SH-SY5Y (cell line): ENCODE measurements around the gene BMAL2.

Experiments used
- GATA2 ChIP-seq: IDR thresholded peaks from 2 replicates; pipeline ENCODE4 v1.6.1; 2011; ENCODE audit warnings: mild to moderate bottlenecking, low read depth, low read length
- GATA3 ChIP-seq: IDR thresholded peaks from 2 replicates; pipeline ENCODE4 v1.6.1; 2011; ENCODE audit warnings: low read depth, mild to moderate bottlenecking, low read length, moderate library complexity

The BMAL2 gene, protein sequence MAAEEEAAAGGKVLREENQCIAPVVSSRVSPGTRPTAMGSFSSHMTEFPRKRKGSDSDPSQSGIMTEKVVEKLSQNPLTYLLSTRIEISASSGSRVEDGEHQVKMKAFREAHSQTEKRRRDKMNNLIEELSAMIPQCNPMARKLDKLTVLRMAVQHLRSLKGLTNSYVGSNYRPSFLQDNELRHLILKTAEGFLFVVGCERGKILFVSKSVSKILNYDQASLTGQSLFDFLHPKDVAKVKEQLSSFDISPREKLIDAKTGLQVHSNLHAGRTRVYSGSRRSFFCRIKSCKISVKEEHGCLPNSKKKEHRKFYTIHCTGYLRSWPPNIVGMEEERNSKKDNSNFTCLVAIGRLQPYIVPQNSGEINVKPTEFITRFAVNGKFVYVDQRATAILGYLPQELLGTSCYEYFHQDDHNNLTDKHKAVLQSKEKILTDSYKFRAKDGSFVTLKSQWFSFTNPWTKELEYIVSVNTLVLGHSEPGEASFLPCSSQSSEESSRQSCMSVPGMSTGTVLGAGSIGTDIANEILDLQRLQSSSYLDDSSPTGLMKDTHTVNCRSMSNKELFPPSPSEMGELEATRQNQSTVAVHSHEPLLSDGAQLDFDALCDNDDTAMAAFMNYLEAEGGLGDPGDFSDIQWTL

DNA sequence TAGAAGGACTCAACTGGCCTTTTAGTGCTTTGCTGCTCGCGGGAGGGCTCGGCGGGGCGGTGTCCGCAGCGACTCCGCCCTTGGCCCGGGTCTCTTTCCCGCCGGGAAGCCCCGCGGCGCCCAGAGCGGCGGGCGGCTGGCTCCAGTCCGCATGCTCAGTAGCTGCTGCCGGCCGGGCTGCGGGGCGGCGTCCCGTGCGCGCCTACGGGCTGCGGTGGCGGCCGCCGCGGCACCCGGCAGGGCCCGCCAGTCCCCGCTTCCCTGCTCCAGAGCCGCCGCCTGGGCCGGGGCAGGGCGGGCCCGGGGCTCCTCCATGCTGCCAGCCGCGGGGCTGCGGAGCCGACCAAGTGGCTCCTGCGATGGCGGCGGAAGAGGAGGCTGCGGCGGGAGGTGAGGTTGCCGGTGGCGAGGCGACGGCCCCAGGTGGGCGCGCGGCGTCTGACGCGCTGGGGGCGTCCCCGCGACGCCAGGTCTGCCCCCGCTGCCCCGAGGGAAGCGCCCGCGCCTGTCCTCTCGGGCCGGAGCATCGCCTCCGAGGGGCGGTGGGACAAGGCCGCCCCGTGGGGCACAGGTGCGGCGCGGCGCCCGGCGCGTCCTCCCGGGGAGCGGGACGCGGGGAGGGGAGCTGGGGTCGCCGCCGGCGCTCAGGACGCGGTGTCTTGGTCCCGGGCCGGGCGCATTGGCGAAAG is at the start of gene BMAL2:
Gene BMAL2 (plus strand): TSS at position 123 of the 689 bp plus-strand sequence. CDS start 237 bp downstream, at position 360.
- no peak for TF ChIP-seq GATA3
- no peak for TF ChIP-seq GATA2

DNA sequence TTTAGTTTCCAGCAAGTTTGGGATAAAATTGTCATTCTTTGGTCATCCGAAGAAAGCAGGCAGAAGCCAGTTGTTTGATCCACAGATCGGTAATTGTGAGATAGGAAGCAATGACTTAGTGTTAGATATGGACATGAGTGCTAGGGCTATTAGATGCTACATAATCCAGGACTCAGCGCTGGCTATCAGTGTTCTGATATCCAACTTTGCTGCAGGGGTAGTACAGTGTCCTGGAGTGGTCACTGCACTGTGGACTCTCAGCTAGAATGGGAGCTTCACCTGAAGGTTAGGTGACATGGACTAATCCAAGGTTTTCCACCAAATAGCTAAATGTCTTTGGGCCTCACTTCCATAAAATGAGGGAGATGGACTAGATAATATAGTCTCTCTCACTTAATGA is 48.6 kb upstream of the BMAL2 start:
- TF ChIP-seq GATA2 = no peak
- TF ChIP-seq GATA3 = no peak

DNA sequence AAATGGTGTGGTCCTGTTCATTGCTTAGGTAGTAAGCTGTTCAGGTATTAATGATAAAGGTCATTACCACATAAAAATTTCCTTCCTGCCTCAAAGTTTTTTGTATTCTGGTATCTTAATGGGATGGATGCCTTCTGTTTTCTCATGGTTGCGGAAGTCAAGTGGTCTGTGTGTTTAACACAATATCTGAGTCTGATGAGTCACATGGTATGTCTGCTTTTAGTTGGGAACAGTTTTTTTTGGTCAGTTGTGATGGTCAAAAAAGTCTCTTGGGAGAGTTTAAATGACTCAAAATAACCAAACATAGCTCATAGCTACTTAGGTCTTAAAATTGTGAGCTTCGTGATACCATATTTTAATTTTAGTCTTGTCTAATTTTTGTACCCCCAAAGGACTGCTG is 47.9 kb upstream of the BMAL2 start:
- no peak for TF ChIP-seq GATA2
- TF ChIP-seq GATA3 = no peak

DNA sequence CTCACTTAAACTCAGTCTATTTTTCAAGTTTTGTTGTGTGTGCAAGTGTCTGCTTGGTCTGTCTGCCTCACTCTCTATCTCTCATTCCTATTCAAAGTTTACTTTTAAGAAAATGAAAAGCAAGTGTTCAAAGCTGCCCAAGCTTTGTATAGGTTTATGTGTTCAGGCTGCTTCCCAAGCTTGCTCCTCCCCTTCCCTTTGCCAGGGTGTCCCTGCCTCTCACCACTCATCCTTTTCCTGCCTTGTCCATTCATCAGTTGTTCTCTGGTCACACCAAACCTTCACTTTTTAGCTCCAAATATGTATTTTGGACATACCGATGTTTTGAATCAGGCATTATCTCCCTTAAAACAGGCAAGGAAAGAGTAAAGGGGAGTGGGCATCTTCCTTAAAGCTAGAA is 47.2 kb upstream of the BMAL2 start:
- TF ChIP-seq GATA3 (no peak), GATA2 (no peak)

DNA sequence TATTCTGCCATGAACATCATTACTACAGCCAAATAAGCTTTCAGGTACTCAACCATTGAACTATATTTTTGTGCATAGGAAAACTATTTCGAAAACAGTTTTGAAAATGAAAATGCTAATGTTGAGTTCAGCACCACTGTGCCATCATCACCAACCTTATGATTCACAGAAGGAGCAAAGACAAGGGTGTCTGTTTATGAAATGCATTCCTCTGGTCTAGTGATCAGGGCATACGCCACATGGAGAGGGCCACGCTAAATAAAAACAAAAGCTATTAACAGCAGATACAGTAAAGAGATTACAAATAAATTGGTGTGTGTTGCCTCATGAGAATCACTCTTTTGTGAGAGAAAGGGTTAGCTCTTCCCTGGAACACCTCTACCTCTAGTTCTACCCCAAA is 43.2 kb upstream of the BMAL2 start:
- no peak for TF ChIP-seq GATA2
- no peak for TF ChIP-seq GATA3

DNA sequence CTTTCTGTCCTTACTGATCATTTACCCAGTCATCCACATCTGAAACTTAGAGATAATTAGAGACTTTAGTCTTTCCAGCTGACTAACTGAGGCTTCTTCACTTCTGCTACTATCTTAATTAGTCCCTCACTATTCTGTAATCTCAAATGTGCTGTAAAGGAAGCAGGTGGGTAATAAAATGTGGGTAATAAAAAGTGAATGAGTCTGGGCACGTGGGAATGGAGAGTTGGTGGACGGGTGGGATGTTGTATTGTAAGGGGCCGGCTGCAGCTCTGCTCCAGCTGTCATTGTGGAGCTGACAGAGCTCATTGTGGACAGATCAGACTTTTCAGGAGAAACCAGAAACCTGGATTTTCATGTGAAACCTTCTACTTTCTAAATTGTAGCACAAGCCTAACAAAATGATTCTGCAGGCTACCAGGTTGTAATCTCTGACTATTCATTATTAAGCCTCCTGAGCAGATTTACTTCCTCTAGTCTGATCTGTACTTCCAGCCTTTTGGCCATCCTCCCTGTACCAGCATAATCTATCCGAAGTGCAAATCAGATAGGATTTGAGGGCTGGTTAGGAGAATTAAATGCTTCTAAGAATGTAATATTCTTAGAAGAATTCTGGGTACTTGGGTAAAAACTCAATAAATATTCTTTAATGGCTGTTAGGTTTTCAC is 42.0 kb upstream of the BMAL2 start:
- TF ChIP-seq GATA2 (no peak), GATA3 (no peak)

DNA sequence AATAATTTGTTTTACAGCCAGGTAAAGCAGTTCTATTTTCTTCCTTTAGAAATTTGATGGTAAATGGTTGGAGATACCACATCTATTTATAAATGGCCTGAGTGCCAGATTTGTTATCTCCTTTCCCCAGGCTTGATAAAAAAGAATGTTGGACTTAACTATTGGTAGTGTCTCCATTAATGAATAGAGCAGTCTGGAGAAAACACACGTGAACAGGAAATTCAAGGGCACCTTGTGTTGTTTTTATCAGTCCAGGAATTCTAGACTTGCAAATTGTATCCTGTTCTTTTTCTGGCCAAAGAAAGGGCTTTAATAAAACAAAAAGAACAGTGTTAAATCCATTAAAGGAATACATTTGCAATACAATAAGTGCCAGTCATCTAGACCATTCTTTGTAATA is 40.8 kb upstream of the BMAL2 start:
- TF ChIP-seq GATA3 (no peak), GATA2 (no peak)

DNA sequence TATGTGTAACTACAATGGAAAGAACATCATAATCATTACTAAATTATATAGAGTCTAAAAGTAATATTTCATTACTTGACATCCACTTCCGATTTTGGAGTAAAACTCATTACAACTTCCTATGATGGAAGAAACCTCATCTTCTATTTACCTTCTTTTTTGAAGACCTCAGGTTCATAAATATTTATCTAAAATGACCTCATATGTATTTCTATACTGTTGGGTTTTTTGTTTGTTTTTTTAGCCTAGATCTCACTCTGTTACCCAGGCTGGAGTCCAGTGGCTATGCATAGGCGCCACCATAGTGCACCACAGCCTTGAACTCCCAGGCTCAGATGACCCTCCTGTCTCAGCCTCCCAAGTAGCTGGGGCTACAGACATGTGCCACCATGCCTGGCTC is 39.9 kb upstream of the BMAL2 start:
- no peak for TF ChIP-seq GATA3
- no peak for TF ChIP-seq GATA2

DNA sequence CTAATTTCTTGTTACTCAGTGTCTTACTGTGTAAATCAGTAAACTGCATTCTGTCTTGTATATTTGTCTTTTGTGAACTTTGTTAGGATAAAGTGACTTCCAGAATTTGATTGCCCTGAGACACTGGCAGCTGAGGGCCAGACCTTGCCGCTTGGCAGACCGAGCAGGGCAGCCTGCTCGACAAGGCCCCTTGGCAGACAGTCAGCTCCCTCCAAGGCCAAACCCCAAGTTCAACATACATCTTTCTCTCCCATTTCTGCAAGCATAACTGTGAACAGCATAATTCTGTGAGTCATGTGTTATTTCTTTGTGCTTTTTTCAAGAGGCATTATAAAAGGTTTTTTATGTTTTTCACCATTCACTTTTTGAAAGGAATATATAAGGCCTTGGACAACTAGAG is 39.2 kb upstream of the BMAL2 start:
- no peak for TF ChIP-seq GATA2
- no peak for TF ChIP-seq GATA3

DNA sequence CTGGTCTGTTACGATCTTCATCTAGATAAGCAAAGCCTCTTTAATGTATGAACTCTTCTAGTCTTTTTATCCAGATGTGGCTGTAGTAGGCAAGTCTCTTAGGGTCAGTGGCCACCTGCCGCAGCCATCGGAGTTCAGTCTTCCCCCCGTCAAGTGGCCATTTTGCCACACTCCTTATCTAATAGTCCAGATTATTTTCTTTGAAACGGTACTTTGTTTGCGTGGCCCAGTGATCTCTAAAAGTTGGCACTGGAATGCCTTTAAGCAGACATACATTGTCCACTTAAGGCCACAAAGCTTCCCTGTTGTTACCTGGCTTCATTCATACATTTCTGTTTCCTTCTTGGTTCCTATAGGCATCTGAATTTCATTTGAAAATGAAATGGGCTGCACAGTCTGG is 36.0 kb upstream of the BMAL2 start:
- no peak for TF ChIP-seq GATA3
- TF ChIP-seq GATA2 = no peak

DNA sequence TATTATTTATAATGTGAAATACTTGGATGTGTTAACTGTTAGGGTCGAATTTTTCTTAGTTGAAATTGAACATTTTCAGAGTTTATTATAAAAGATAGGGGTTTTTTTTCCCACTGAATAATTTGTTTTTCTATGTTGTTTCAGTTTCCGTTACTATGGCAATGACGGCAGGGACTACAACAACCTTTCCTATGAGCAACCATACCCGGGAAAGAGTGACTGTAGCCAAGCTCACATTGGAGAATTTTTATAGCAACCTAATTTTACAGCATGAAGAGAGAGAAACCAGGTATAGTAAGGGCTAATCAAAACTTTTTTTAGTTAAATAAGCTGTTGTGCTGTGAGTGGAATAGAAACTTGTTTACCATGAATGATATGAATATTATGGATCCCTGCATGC is 35.1 kb upstream of the BMAL2 start:
- TF ChIP-seq GATA2 = no peak
- TF ChIP-seq GATA3 = no peak

DNA sequence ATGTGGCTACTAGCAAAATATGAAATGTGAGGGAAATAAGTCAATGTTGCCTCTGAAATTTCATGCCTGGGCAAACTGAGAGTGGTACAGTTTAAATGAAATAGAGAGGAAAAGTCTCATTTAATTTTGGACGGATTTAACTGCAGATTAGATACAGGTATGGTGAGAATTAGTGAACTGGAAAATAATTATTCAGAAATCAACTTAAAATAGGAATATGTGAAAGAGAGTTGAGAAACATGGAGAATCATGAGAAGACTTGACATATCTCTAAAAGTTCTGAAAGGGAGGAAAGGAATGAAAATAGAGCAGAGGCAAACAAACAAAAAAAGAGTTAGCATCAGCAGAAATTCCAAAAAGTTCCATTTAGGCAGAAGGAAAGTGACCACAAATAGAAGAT is 33.5 kb upstream of the BMAL2 start:
- TF ChIP-seq GATA3 = no peak
- TF ChIP-seq GATA2 = no peak

DNA sequence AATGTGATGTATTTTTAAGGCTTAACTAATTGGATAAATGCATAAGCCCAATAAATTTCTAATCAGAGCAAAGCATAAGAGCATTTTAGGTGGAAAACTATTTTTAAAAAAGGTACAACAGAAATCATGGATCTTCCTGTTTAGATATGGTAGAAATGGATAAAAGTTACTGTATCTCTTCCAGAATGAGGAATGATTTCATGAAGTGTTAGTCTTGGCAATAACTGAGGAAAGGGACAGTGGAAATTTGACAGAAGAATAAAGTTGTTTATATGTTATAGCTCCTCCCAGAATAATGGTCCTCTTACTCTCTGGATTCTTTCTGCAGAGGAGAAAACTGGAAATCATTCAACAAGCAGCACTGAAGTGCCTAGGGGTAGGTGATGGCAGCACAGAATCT is 32.4 kb upstream of the BMAL2 start:
- TF ChIP-seq GATA2 = no peak
- TF ChIP-seq GATA3 = no peak

DNA sequence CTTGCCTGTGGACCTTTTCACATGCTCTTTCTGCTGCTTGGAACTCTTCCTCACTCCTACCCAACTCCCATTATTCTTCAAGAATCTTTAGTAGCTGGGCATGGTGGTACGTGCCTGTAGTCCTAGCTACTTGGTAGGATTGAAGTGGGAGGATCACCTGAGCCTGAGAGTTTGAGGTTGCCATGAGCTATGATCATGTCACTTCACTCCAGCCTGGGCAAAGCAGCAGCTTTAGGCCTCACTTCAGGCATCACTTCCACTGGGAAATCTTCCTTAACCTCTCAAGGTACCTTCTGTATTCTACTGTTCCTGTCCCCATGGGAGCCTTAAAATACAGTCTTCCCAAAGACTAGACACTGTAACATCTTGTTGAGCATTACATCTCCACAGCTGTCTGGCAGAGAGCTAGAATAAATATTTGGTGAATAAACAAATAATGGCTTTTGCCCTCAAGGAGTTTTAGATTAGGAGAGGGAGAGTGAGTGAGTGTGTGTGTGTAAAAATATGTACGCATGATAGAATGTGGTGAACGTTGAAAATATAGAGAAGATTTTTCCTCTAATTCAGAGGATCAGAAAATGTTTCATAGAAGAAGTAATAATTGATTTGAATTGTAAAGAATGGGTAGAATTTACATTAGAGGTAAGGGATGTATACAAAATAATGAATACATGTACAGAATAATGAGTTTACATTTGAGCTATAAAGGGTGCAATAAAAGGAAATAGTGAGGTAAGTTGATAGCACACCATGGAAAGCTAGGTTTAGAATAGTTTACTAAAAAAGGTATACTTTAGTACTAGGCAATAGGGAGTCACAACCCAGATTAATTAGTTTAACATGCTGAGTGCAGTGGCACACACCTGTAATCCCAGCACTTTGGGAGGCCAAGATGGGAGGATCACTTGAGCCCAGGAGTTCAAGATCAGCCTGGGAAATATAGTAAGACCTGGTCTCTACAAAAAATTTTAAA is 29.2 kb upstream of the BMAL2 start:
- TF ChIP-seq GATA3 = no peak
- TF ChIP-seq GATA2 = no peak
